GM12891 (cell line): Measurements from ENCODE around the gene RET.

Source experiments
- POLR2A ChIP-seq: IDR thresholded peaks from 2 replicates; pipeline ENCODE4 v1.6.1; 2011; ENCODE audit warnings: low read depth, low read length, control low read depth
- SPI1 ChIP-seq: IDR thresholded peaks from 2 replicates; pipeline ENCODE4 v1.6.1; 2011; ENCODE audit warnings: low read depth, low read length, control low read depth

DNA sequence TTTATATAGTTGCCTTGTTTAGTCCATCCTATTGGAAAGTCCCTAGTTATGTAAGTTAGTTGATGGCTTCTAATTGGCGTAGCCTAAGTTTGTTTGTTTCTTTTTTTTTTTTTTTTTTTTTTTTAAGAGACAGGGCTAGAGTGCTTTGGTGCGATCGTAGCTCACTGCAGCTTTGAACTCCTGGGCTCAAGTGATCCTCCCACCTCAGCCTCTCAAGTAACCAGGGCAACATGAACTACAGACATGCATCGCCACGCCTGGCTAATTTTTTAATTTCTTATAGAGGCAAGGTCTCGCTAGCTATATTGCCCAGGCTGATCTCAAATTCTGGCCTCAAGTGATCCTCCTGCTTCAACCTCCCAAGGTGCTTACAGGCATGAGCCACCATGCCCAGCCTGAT lies 68.4 kb downstream of the RET start:
- TF ChIP-seq POLR2A: no peak
- no peak for TF ChIP-seq SPI1
